GM23338 (cell line): ENCODE measurements around the gene CCDC93. TPM values are rescaled to one million over a fixed set of nuclear protein-coding genes. Genes with fewer than 3 reads are reported as not detected.

ENCODE experiments used
- ATAC-seq: fragments of 200-7000 bp; cut with Tn5 transposase; 3 replicates; pipeline ENCODE4 v1.9.1; 2020
- DNase-seq: peaks from one replicate; pipeline ENCODE4 v3.0.0-alpha.2; 2015; ENCODE audit warnings: low spot score
- H2AFZ ChIP-seq: fragments of 200-600 bp; sonication (generic); 2 replicates; pipeline ENCODE4 v1.8.0; 2016; ENCODE audit warnings: antibody characterized with exemption, mild to moderate bottlenecking, moderate library complexity
- H3F3A ChIP-seq: fragments of 200-600 bp; sonication (generic); replicated peaks from 2 replicates; pipeline ENCODE4 v1.8.0; 2017; ENCODE audit warnings: antibody characterized with exemption, mixed run types, low read depth
- H3K27ac ChIP-seq: fragments of 200-600 bp; sonication (generic); 2 replicates; pipeline ENCODE4 v1.6.1; 2016; ENCODE audit warnings: low read depth
- H3K27me3 ChIP-seq: fragments of 200-600 bp; sonication (generic); 2 replicates; pipeline ENCODE4 v1.8.0; 2016; ENCODE audit warnings: mild to moderate bottlenecking, mixed run types, moderate library complexity; ENCODE audit not compliant: insufficient read depth
- H3K36me3 ChIP-seq: fragments of 200-600 bp; sonication (generic); 2 replicates; pipeline ENCODE4 v1.8.0; 2016; ENCODE audit warnings: mild to moderate bottlenecking; ENCODE audit not compliant: insufficient read depth
- H3K4me1 ChIP-seq: fragments of 200-600 bp; sonication (generic); 2 replicates; pipeline ENCODE4 v1.8.0; 2016; ENCODE audit warnings: mild to moderate bottlenecking, moderate library complexity; ENCODE audit not compliant: insufficient read depth
- H3K4me2 ChIP-seq: fragments of 200-600 bp; sonication (generic); 2 replicates; pipeline ENCODE4 v1.7.1; 2017; ENCODE audit warnings: mixed run types
- H3K4me3 ChIP-seq: fragments of 200-600 bp; sonication (generic); 2 replicates; pipeline ENCODE4 v1.6.1; 2016; ENCODE audit warnings: mixed run types
- H3K79me2 ChIP-seq: fragments of 200-600 bp; sonication (generic); replicated peaks from 2 replicates; pipeline ENCODE4 v1.8.0; 2017; ENCODE audit warnings: mild to moderate bottlenecking; ENCODE audit not compliant: insufficient read depth
- H3K9me2 ChIP-seq: fragments of 200-600 bp; sonication (generic); 2 replicates; pipeline ENCODE4 v1.8.0; 2017; ENCODE audit not compliant: insufficient read depth
- H4K20me1 ChIP-seq: fragments of 200-600 bp; sonication (generic); replicated peaks from 2 replicates; pipeline ENCODE4 v1.8.0; 2017; ENCODE audit warnings: mild to moderate bottlenecking; ENCODE audit not compliant: insufficient read depth
- H3K27ac Mint-ChIP-seq: 2 replicates; pipeline ENCODE4 v1.8.0; 2020; ENCODE audit warnings: inconsistent platforms, mild to moderate bottlenecking, moderate library complexity, mixed read lengths
- H3K27me3 Mint-ChIP-seq: 3 replicates; pipeline ENCODE4 v1.8.0; 2022; ENCODE audit warnings: low read depth, mild to moderate bottlenecking, moderate library complexity, mixed read lengths, inconsistent platforms; ENCODE audit not compliant: insufficient read depth, poor library complexity
- H3K36me3 Mint-ChIP-seq: 3 replicates; pipeline ENCODE4 v1.8.0; 2021; ENCODE audit warnings: low read depth, mild to moderate bottlenecking, inconsistent platforms, moderate library complexity, mixed read lengths
- H3K4me1 Mint-ChIP-seq: 3 replicates; pipeline ENCODE4 v1.8.0; 2020; ENCODE audit warnings: mild to moderate bottlenecking, inconsistent platforms, mixed read lengths
- H3K4me3 Mint-ChIP-seq: 3 replicates; pipeline ENCODE4 v1.8.0; 2021; ENCODE audit warnings: moderate library complexity, mild to moderate bottlenecking, inconsistent platforms, mixed read lengths
- H3K9me3 Mint-ChIP-seq: 3 replicates; pipeline ENCODE4 v1.8.0; 2020; ENCODE audit warnings: moderate library complexity, mild to moderate bottlenecking, inconsistent platforms, mixed read lengths
- CREB1 ChIP-seq: fragments of 250-450 bp; sonication (Bioruptor Pico); IDR thresholded peaks from 2 replicates; pipeline ENCODE4 v1.5.0; 2020; ENCODE audit warnings: low read depth, mild to moderate bottlenecking, moderate library complexity
- REST ChIP-seq: IDR thresholded peaks from one replicate; pipeline ENCODE4 v1.6.1; 2018; ENCODE audit warnings: antibody characterized with exemption; ENCODE audit not compliant: unreplicated experiment
- STAT1 ChIP-seq: IDR thresholded peaks from one replicate; pipeline ENCODE4 v1.6.1; 2016; ENCODE audit warnings: antibody characterized with exemption; ENCODE audit not compliant: unreplicated experiment
- ZNF114 ChIP-seq: fragments of 250-450 bp; sonication (Bioruptor Pico); IDR thresholded peaks from 2 replicates; pipeline ENCODE4 v1.5.0; 2020; ENCODE audit warnings: mild to moderate bottlenecking, moderate library complexity
- ZNF331 ChIP-seq: fragments of 250-450 bp; sonication (Bioruptor Pico); IDR thresholded peaks from 2 replicates; pipeline ENCODE4 v1.5.0; 2020; ENCODE audit warnings: low read depth, mild to moderate bottlenecking, moderate library complexity
- ZNF462 ChIP-seq: fragments of 250-450 bp; sonication (Bioruptor Pico); IDR thresholded peaks from 2 replicates; pipeline ENCODE4 v1.5.0; 2020; ENCODE audit warnings: mild to moderate bottlenecking, moderate library complexity
- polyA plus RNA-seq: library from polyadenylated mRNA; unstranded; fragments of >200 nt; fragmentation: Nextera tagmentation; extraction: Ambion mirVana; gene quantifications from 2 replicates; pipeline ENCODE4 v1.2.1, GENCODE V29; 2016
- total RNA-seq: library from RNA; depleted of rRNA; stranded (reverse); fragments of >200 nt; shearing (Covaris generic); gene quantifications from 2 replicates; pipeline ENCODE4 v1.2.3, GENCODE V29; 2014

CCDC93 gene
- total and polyA plus RNA-seq, 2 experiments from 2014 or later: 13.1 to 16.8 TPM

GRCh38 chr2:117961201-117961600 is 52.7 kb downstream of the CCDC93 start (continued):
- TF ChIP-seq ZNF462: no peak
- TF ChIP-seq CREB1 (CRISPR knock-in tag): no peak

GRCh38 chr2:117960231-117960630 is 53.6 kb downstream of the CCDC93 start:
- DNase-seq: no peak
- Mint-ChIP-seq H3K27me3 (no peaks in the 10 kb centered on the region), H3K4me1 (no peaks in the 10 kb centered on the region), H3K36me3 (peaks cover 15% of the 10 kb centered on the region; the same call in 2 of the 3 replicates), H3K9me3 (no peaks in the 10 kb centered on the region), H3K27ac (no peak overlapping the region), H3K4me3 (no peak overlapping the region)
- Histone ChIP-seq H3K4me2 (no peak overlapping the region), H3K9me2 (no peaks in the 10 kb centered on the region), H3K79me2 (no peaks in the 10 kb centered on the region), H3K4me1 (no peaks in the 10 kb centered on the region), H3F3A (no peaks in the 10 kb centered on the region), H3K36me3 (peaks cover 11% of the 10 kb centered on the region), H3K4me3 (no peak overlapping the region), H4K20me1 (0 out of 2 replicates have a peak, but pooled peaks cover 3% of the 10 kb centered on the region), H3K27me3 (no peaks in the 10 kb centered on the region), H3K27ac (no peak overlapping the region), H2AFZ (no peak overlapping the region)
- no peak for ATAC-seq
- no peak for TF ChIP-seq ZNF114 (CRISPR knock-in tag)
- no peak for TF ChIP-seq REST
- TF ChIP-seq ZNF331 (CRISPR knock-in tag): no peak
- TF ChIP-seq ZNF462: no peak
- TF ChIP-seq STAT1: no peak
- no peak for TF ChIP-seq CREB1 (CRISPR knock-in tag)
